HCT116 (cell line): Measurements from ENCODE around the gene PAQR4. TPM values are rescaled to one million over a fixed set of nuclear protein-coding genes. Genes with fewer than 3 reads are reported as not detected.

Experiments used
- ATAC-seq: fragments of 200-7000 bp; cut with Tn5 transposase; 2 replicates; pipeline ENCODE4 v1.9.1; 2020; ENCODE audit warnings: mild to moderate bottlenecking, moderate library complexity
- BruUV-seq: library from RNA; stranded (reverse); fragments of 400-500 nt; replicated peaks from 2 replicates; lab custom pipeline; 2021; lab: Mats Ljungman, UMichigan
- CTCF ChIA-PET: fragments of 300-600 bp; sonication (Branson Sonifier 250); formaldehyde crosslinking; loops from one replicate; lab custom pipeline; 2021; ENCODE audit warnings: antibody characterized with exemption; lab: Charles Lee
- POLR2A ChIA-PET: fragments of 300-600, 350-600 bp; sonication (Branson Sonifier 250); formaldehyde crosslinking; loops from one replicate; lab custom pipeline; 2021; ENCODE audit warnings: antibody characterized with exemption; lab: Charles Lee
- RAD21 ChIA-PET, 2 experiments: fragments of 300-600 bp; sonication (Branson Sonifier 250); formaldehyde crosslinking; loops; one replicate each; lab custom pipeline; 2023; ENCODE audit warnings: low total read pairs in 2 of 2; ENCODE audit not compliant: uncharacterized antibody in 2 of 2, unreplicated experiment in 2 of 2, low non-redundant PET in 1 of 2; lab: Charles Lee
- DNase-seq: peaks from one replicate; pipeline ENCODE4 v3.0.0-alpha.2; 2010; ENCODE audit warnings: low read depth, low spot score
- H2AFZ ChIP-seq: fragments of 200-600 bp; shearing (Covaris generic), sonication (generic); 2 replicates; pipeline ENCODE4 v1.6.1; 2017; ENCODE audit warnings: low read depth, mixed run types, mixed read lengths, antibody characterized with exemption, low read length; ENCODE audit not compliant: poor library complexity, severe bottlenecking
- H3K27ac ChIP-seq: 2 replicates; pipeline ENCODE4 v1.5.1; 2012; ENCODE audit warnings: low read depth, low read length
- H3K27me3 ChIP-seq: fragments of 200-600 bp; sonication (generic); 2 replicates; pipeline ENCODE4 v1.6.1; 2016; ENCODE audit warnings: mixed run types, low read length, mixed read lengths; ENCODE audit not compliant: insufficient read depth
- H3K36me3 ChIP-seq, 2 experiments: fragments of 200-500 bp in 1 of 2; fragments of 200-600 bp in 1 of 2; sonication (Bioruptor generic) in 1 of 2; sonication (generic) in 1 of 2; 2 replicates each; pipeline versions ENCODE4 v1.5.1 to v1.6.1; 2014 to 2016; ENCODE audit warnings: low read length in 2 of 2, inconsistent platforms in 1 of 2, mixed read lengths in 1 of 2, mixed run types in 1 of 2; ENCODE audit not compliant: insufficient read depth in 2 of 2, control insufficient read depth in 1 of 2
- H3K4me1 ChIP-seq, 2 experiments: fragments of 200-600 bp in 1 of 2; sonication (generic) in 1 of 2; 2 replicates each; pipeline versions ENCODE4 v1.5.1 to v1.6.1; 2012 to 2017; ENCODE audit warnings: low read length in 2 of 2, inconsistent platforms in 1 of 2, mild to moderate bottlenecking in 1 of 2, mixed read lengths in 1 of 2, mixed run types in 1 of 2, moderate library complexity in 1 of 2; ENCODE audit not compliant: insufficient read depth in 2 of 2, control insufficient read depth in 1 of 2
- H3K4me2 ChIP-seq: fragments of 200-600 bp; sonication (generic); 2 replicates; pipeline ENCODE4 v1.6.1; 2017; ENCODE audit warnings: mixed run types, low read length, mixed read lengths
- H3K4me3 ChIP-seq, 2 experiments: fragments of 200-600 bp in 1 of 2; sonication (generic) in 1 of 2; replicated peaks in 1 of 2; 2 replicates each; pipeline ENCODE4 v1.5.1; 2011 to 2016; ENCODE audit warnings: low read length in 2 of 2, control low read depth in 1 of 2, low read depth in 1 of 2, mild to moderate bottlenecking in 1 of 2, mixed read lengths in 1 of 2, mixed run types in 1 of 2
- H3K79me2 ChIP-seq: fragments of 200-600 bp; sonication (generic); 2 replicates; pipeline ENCODE4 v1.6.1; 2017; ENCODE audit warnings: mild to moderate bottlenecking, mixed run types, low read length, moderate library complexity, mixed read lengths; ENCODE audit not compliant: insufficient read depth
- H3K9ac ChIP-seq: fragments of 200-600 bp; sonication (generic); 2 replicates; pipeline ENCODE4 v1.6.1; 2016; ENCODE audit warnings: low read length, mixed read lengths
- H3K9me2 ChIP-seq: fragments of 200-600 bp; sonication (generic), shearing (Covaris generic); 2 replicates; pipeline ENCODE4 v1.6.1; 2017; ENCODE audit warnings: mixed run types, mild to moderate bottlenecking, moderate library complexity; ENCODE audit not compliant: insufficient read depth
- H3K9me3 ChIP-seq, 2 experiments: fragments of 200-500 bp in 1 of 2; fragments of 200-600 bp in 1 of 2; sonication (Bioruptor generic) in 1 of 2; sonication (generic) in 1 of 2; 2 replicates each; pipeline ENCODE4 v1.6.1; 2014 to 2017; ENCODE audit warnings: low read length in 2 of 2, mixed read lengths in 2 of 2, inconsistent platforms in 1 of 2, low read depth in 1 of 2, mild to moderate bottlenecking in 1 of 2, mixed run types in 1 of 2, moderate library complexity in 1 of 2; ENCODE audit not compliant: control insufficient read depth in 1 of 2, insufficient read depth in 1 of 2
- H4K20me1 ChIP-seq: fragments of 200-600 bp; sonication (generic), shearing (Covaris generic); 2 replicates; pipeline ENCODE4 v1.6.1; 2017; ENCODE audit warnings: mixed run types, mild to moderate bottlenecking, moderate library complexity; ENCODE audit not compliant: insufficient read depth
- EZH2 ChIP-seq: fragments of 200-600 bp; sonication (generic); IDR thresholded peaks from 2 replicates; pipeline ENCODE4 v1.6.1; 2017; ENCODE audit warnings: antibody characterized with exemption, mixed run types
- POLR2AphosphoS5 ChIP-seq: IDR thresholded peaks from 2 replicates; pipeline ENCODE4 v1.6.1; 2011; ENCODE audit warnings: mild to moderate bottlenecking, low read depth, low read length, moderate library complexity
- ZBTB33 ChIP-seq: IDR thresholded peaks from 2 replicates; pipeline ENCODE4 v1.6.1; 2011; ENCODE audit warnings: mild to moderate bottlenecking, low read length, moderate library complexity; ENCODE audit not compliant: insufficient replicate concordance; ENCODE audit errors: extremely low read depth
- intact Hi-C: fragments of 100-400 bp; cut with micrococcal nuclease; formaldehyde crosslinking; loops from 2 replicates; pipeline ENCODE4 v1.10.0; 2022
- total RNA-seq: library from RNA; stranded (reverse); gene quantifications from one replicate; pipeline ENCODE4 v1.2.1, GENCODE V29; 2021; ENCODE audit not compliant: unreplicated experiment

PAQR4 gene
- total RNA-seq, 1 experiment from 2014 or later = 45.6 TPM

GRCh38 chr16:3022684-3023414 is 53.7 kb downstream of the PAQR4 start:
- Histone ChIP-seq H3K27me3 (no peaks in the 10 kb centered on the region), H3K9me3 (no peaks in the 10 kb centered on the region), H3K4me3 (peak overlapping the region; percentile 94 to 95), H3K4me2 (peak overlapping the region; percentile 86), H3K79me2 (peaks cover 26% of the 10 kb centered on the region; the same call in 1 of the 2 replicates), H3K36me3 (peaks cover 8 to 32% of the 10 kb centered on the region in 2 experiments; a peak in 2 of 4 replicates), H3K4me1 (peaks cover 29 to 64% of the 10 kb centered on the region in 2 experiments), H4K20me1 (no peaks in the 10 kb centered on the region), H3K9ac (peak overlapping the region; percentile 99), H3K9me2 (no peaks in the 10 kb centered on the region), H2AFZ (no peak overlapping the region), H3K27ac (peak overlapping the region; percentile 100)
- no peak for DNase-seq
- peak; percentile 0 for ATAC-seq
- RAD21 ChIA-PET = interaction anchor here in 1 of 2 experiments (1.0 kb wide), 1 partner anchor 19 kb away, joined by 3 read pairs; no protein-coding TSS in a partner anchor
- CTCF ChIA-PET = interaction anchor here (1.1 to 6.1 kb wide), 7 partner anchors 9 to 40 kb away, joined by 3 to 39 read pairs (median 5); partner anchors contain the start of gene CLDN9
- BruUV-seq = TSS peak; percentile 53
- intact Hi-C loops = loop anchor here (5.0 kb wide), 2 partner anchors 41 to 866 kb away; partner anchors contain the start of genes PKMYT1 and TRAF7
- TF ChIP-seq ZBTB33 = peak; percentile 10
- TF ChIP-seq EZH2 = no peak
- TF ChIP-seq POLR2AphosphoS5 = peak; percentile 89
- POLR2A ChIA-PET = interaction anchor here (0.7 to 8.2 kb wide), 13 partner anchors 8 to 867 kb away, joined by 3 to 188 read pairs (median 5); partner anchors contain the start of genes KREMEN2, TRAF7 and ZNF213

Other genes with a start within 250 kb of the PAQR4 start
- 3.3 TPM for gene PRSS27, start 249.1 kb upstream of the PAQR4 start, total RNA-seq
- gene SRRM2, start 216.7 kb upstream of the PAQR4 start, total RNA-seq = 541 TPM
- 239 TPM for gene ELOB, start 192.1 kb upstream of the PAQR4 start, total RNA-seq
- not detected for gene PRSS33, start 181.8 kb upstream of the PAQR4 start, total RNA-seq
- not detected for gene PRSS41, start 170.9 kb upstream of the PAQR4 start, total RNA-seq
- gene PRSS21, start 152.1 kb upstream of the PAQR4 start, total RNA-seq = 0.39 TPM
- 2.3 TPM for gene ZG16B, start 139.0 kb upstream of the PAQR4 start, total RNA-seq
- 20.2 TPM for gene PRSS22, start 111.2 kb upstream of the PAQR4 start, total RNA-seq
- 33.7 TPM for gene FLYWCH2, start 86.1 kb upstream of the PAQR4 start, total RNA-seq
- 66.6 TPM for gene FLYWCH1, start 57.4 kb upstream of the PAQR4 start, total RNA-seq
- 14.1 TPM for gene KREMEN2, start 5.1 kb upstream of the PAQR4 start, total RNA-seq
- 104 TPM for gene PKMYT1, start 11.1 kb downstream of the PAQR4 start, total RNA-seq
- 0.76 TPM for gene CLDN9, start 43.6 kb downstream of the PAQR4 start, total RNA-seq
- gene CLDN6, start 48.8 kb downstream of the PAQR4 start, total RNA-seq = 0.49 TPM
- gene TNFRSF12A, start 51.0 kb downstream of the PAQR4 start, total RNA-seq = 188 TPM
- gene HCFC1R1, start 54.6 kb downstream of the PAQR4 start, total RNA-seq = 60.0 TPM
- gene THOC6, start 54.7 kb downstream of the PAQR4 start, total RNA-seq = 62.9 TPM
- gene BICDL2, start 67.6 kb downstream of the PAQR4 start, total RNA-seq = 21.3 TPM
- 2.5 TPM for gene MMP25, start 77.2 kb downstream of the PAQR4 start, total RNA-seq
- gene IL32, start 96.3 kb downstream of the PAQR4 start, total RNA-seq = 13.7 TPM
- 0.76 TPM for gene ZSCAN10, start 129.9 kb downstream of the PAQR4 start, total RNA-seq
- 17.0 TPM for gene ZNF205, start 143.2 kb downstream of the PAQR4 start, total RNA-seq
- 11.0 TPM for gene ZNF213, start 165.7 kb downstream of the PAQR4 start, total RNA-seq
- gene OR1F1, start 218.9 kb downstream of the PAQR4 start, total RNA-seq = not detected